IMR-90 (cell line): ENCODE measurements around the gene FAM210B. TPM values are rescaled to one million over a fixed set of nuclear protein-coding genes. Genes with fewer than 3 reads are reported as not detected.

Experiments used
- ATAC-seq: fragments of 200-7000 bp; cut with Tn5 transposase; 2 replicates; pipeline ENCODE4 v1.9.1; 2020; ENCODE audit warnings: low read depth, mild to moderate bottlenecking, moderate library complexity
- BruUV-seq: library from RNA; stranded (reverse); fragments of 400-500 nt; replicated peaks from 2 replicates; lab custom pipeline; 2021; lab: Mats Ljungman, UMichigan
- CTCF ChIA-PET: fragments of 300-600 bp; formaldehyde crosslinking; extraction: SDS; loops from one replicate; lab custom pipeline; 2021; ENCODE audit warnings: antibody characterized with exemption; lab: Yijun Ruan, JAX
- POLR2A ChIA-PET: fragments of 300-600 bp; sonication (Branson Sonifier 250); formaldehyde crosslinking; loops from one replicate; lab custom pipeline; 2022; ENCODE audit warnings: antibody characterized with exemption; ENCODE audit not compliant: unreplicated experiment; lab: Charles Lee
- DNase-seq: peaks from one replicate; pipeline ENCODE4 v3.0.0; 2013
- H2AFZ ChIP-seq: replicated peaks from 2 replicates; pipeline ENCODE3; 2013; ENCODE audit warnings: low read length, mild to moderate bottlenecking; ENCODE audit not compliant: poor library complexity
- H2AK5ac ChIP-seq: 2 replicates; pipeline ENCODE4 v1.6.1; 2013; ENCODE audit warnings: low read depth, low read length, inconsistent platforms
- H2AK9ac ChIP-seq: replicated peaks from 2 replicates; pipeline ENCODE3; 2013; ENCODE audit warnings: mild to moderate bottlenecking, low read depth, low read length, moderate library complexity; ENCODE audit not compliant: poor library complexity
- H2BK120ac ChIP-seq: 2 replicates; pipeline ENCODE4 v1.6.1; 2013; ENCODE audit warnings: low read depth, low read length, inconsistent platforms
- H2BK15ac ChIP-seq: 3 replicates; pipeline ENCODE4 v1.6.1; 2013; ENCODE audit warnings: low read depth, low read length, inconsistent platforms
- H2BK20ac ChIP-seq: 2 replicates; pipeline ENCODE4 v1.6.1; 2013; ENCODE audit warnings: low read depth, mild to moderate bottlenecking, inconsistent platforms, low read length, moderate library complexity
- H2BK5ac ChIP-seq: 2 replicates; pipeline ENCODE4 v1.6.1; 2013; ENCODE audit warnings: mild to moderate bottlenecking, low read depth, low read length, inconsistent platforms; ENCODE audit not compliant: poor library complexity, severe bottlenecking
- H3K14ac ChIP-seq: replicated peaks from 2 replicates; pipeline ENCODE4 v1.6.1; 2013; ENCODE audit warnings: low read depth, low read length, inconsistent platforms
- H3K18ac ChIP-seq: 2 replicates; pipeline ENCODE4 v1.6.1; 2013; ENCODE audit warnings: low read depth, low read length, control low read depth
- H3K23ac ChIP-seq: 2 replicates; pipeline ENCODE4 v1.6.1; 2013; ENCODE audit warnings: low read depth, low read length, inconsistent platforms
- H3K27ac ChIP-seq: 2 replicates; pipeline ENCODE4 v1.5.1; 2013; ENCODE audit warnings: mild to moderate bottlenecking, control low read depth, low read length; ENCODE audit not compliant: insufficient read depth
- H3K27me3 ChIP-seq: 2 replicates; pipeline ENCODE4 v1.6.1; 2013; ENCODE audit warnings: low read length; ENCODE audit not compliant: control insufficient read depth, insufficient read depth
- H3K36me3 ChIP-seq: 2 replicates; pipeline ENCODE4 v1.6.1; 2013; ENCODE audit warnings: low read length, mixed read lengths; ENCODE audit not compliant: control insufficient read depth, insufficient read depth
- H3K4ac ChIP-seq: 2 replicates; pipeline ENCODE4 v1.6.1; 2013; ENCODE audit warnings: low read depth, low read length, inconsistent platforms
- H3K4me1 ChIP-seq: 2 replicates; pipeline ENCODE4 v1.6.1; 2013; ENCODE audit warnings: low read length, mixed read lengths; ENCODE audit not compliant: control insufficient read depth, insufficient read depth
- H3K4me2 ChIP-seq: 2 replicates; pipeline ENCODE4 v1.6.1; 2013; ENCODE audit warnings: low read depth, mild to moderate bottlenecking, control low read depth, low read length, moderate library complexity
- H3K4me3 ChIP-seq: 2 replicates; pipeline ENCODE4 v1.5.1; 2013; ENCODE audit warnings: low read depth, mild to moderate bottlenecking, control low read depth, low read length, moderate library complexity; ENCODE audit not compliant: insufficient read depth
- H3K56ac ChIP-seq: 2 replicates; pipeline ENCODE4 v1.6.1; 2013; ENCODE audit warnings: low read length, inconsistent platforms; ENCODE audit not compliant: insufficient read depth; ENCODE audit errors: extremely low read depth
- H3K79me1 ChIP-seq, 2 experiments: 2 replicates each; pipeline ENCODE4 v1.6.1; 2013; ENCODE audit warnings: low read length in 2 of 2, inconsistent platforms in 1 of 2, low read depth in 1 of 2
- H3K9ac ChIP-seq: 2 replicates; pipeline ENCODE4 v1.6.1; 2013; ENCODE audit warnings: low read depth, low read length, control low read depth
- H3K9me1 ChIP-seq: 2 replicates; pipeline ENCODE4 v1.6.1; 2013; ENCODE audit warnings: low read length, inconsistent platforms; ENCODE audit not compliant: insufficient read depth
- H3K9me3 ChIP-seq: 2 replicates; pipeline ENCODE4 v1.6.1; 2013; ENCODE audit warnings: low read length; ENCODE audit not compliant: control insufficient read depth, insufficient read depth
- H4K20me1 ChIP-seq: 2 replicates; pipeline ENCODE4 v1.6.1; 2013; ENCODE audit warnings: low read length, inconsistent platforms; ENCODE audit not compliant: insufficient read depth
- H4K5ac ChIP-seq: 2 replicates; pipeline ENCODE4 v1.6.1; 2013; ENCODE audit warnings: mild to moderate bottlenecking, low read depth, low read length, control low read depth
- H4K8ac ChIP-seq, 2 experiments: 2 replicates each; pipeline ENCODE4 v1.6.1; 2013; ENCODE audit warnings: low read depth in 2 of 2, low read length in 2 of 2, control low read depth in 1 of 2, inconsistent platforms in 1 of 2
- H4K91ac ChIP-seq: 2 replicates; pipeline ENCODE4 v1.6.1; 2013; ENCODE audit warnings: low read depth, low read length, inconsistent platforms; ENCODE audit not compliant: insufficient read depth
- BHLHE40 ChIP-seq: fragments of 150-350 bp; IDR thresholded peaks from 2 replicates; pipeline ENCODE4 v1.6.1; 2016; ENCODE audit warnings: mild to moderate bottlenecking, low read depth, low read length
- CEBPB ChIP-seq: IDR thresholded peaks from 2 replicates; pipeline ENCODE4 v1.6.1; 2012; ENCODE audit warnings: low read depth, low read length, improper control_type of control experiment
- MAFK ChIP-seq: IDR thresholded peaks from 2 replicates; pipeline ENCODE4 v1.6.1; 2012; ENCODE audit warnings: low read depth, low read length, improper control_type of control experiment
- MXI1 ChIP-seq: IDR thresholded peaks from 2 replicates; pipeline ENCODE4 v1.6.1; 2012; ENCODE audit warnings: low read depth, mild to moderate bottlenecking, low read length, moderate library complexity, borderline replicate concordance
- POLR2A ChIP-seq: IDR thresholded peaks from 2 replicates; pipeline ENCODE4 v1.6.1; 2012; ENCODE audit warnings: mild to moderate bottlenecking, low read depth, low read length
- RAD21 ChIP-seq: IDR thresholded peaks from 2 replicates; pipeline ENCODE4 v1.6.1; 2012; ENCODE audit warnings: low read length, improper control_type of control experiment
- SMC3 ChIP-seq: fragments of 150-350 bp; IDR thresholded peaks from 2 replicates; pipeline ENCODE4 v1.6.1; 2016; ENCODE audit warnings: low read depth, mild to moderate bottlenecking, antibody characterized with exemption, low read length, moderate library complexity
- USF2 ChIP-seq: fragments of 150-350 bp; IDR thresholded peaks from 2 replicates; pipeline ENCODE4 v1.6.1; 2017; ENCODE audit warnings: mild to moderate bottlenecking, antibody characterized with exemption, low read length, low read depth
- WGBS, 2 experiments: methylation state at CpG; one replicate each; pipeline versions ENCODE4 v1.1.5 to v1.1.7; 2013; ENCODE audit warnings: missing lambda C conversion rate in 2 of 2; ENCODE audit not compliant: insufficient read length in 1 of 2; ENCODE audit errors: extremely low coverage in 2 of 2; 5-methylcytosine and 5-hydroxymethylcytosine counted together
- dilution Hi-C: fragments of 300-500 bp; cut with HindIII; formaldehyde crosslinking; loops from one replicate; pipeline ENCODE4 v1.14.3; 2018; ENCODE audit warnings: low sequenced_read_pairs; ENCODE audit not compliant: unreplicated experiment
- in situ Hi-C: fragments of 300-500 bp; cut with MboI; formaldehyde crosslinking; loops from 3 replicates; pipeline ENCODE4 v1.14.3; 2019; ENCODE audit warnings: low sequenced_read_pairs, inconsistent platforms, mixed read lengths
- intact Hi-C: fragments of 100-400 bp; cut with micrococcal nuclease; formaldehyde crosslinking; loops from 2 replicates; pipeline ENCODE4 v1.10.0; 2022
- polyA plus RNA-seq, 3 experiments: library from polyadenylated mRNA; depleted of rRNA; stranded (reverse); fragments of >200 nt; gene quantifications; 2 replicates each; pipeline ENCODE4 v1.2.3, GENCODE V29; 2012; ENCODE audit warnings: low replicate concordance in 1 of 3
- total RNA-seq: library from RNA; depleted of rRNA; stranded (reverse); fragments of >200 nt; gene quantifications from 2 replicates; pipeline ENCODE4 v1.2.3, GENCODE V29; 2012

Gene FAM210B
- total and polyA plus RNA-seq, 2 of the 4 experiments (the other 2 are of a cell fraction) = 29.5 to 45.0 TPM

GRCh38 chr20:56371977-56372376 lies 13.2 kb downstream of the FAM210B start:
- Histone ChIP-seq H4K20me1 (no peaks in the 10 kb centered on the region), H3K4me1 (no peaks in the 10 kb centered on the region), H3K27me3 (no peaks in the 10 kb centered on the region), H3K36me3 (peaks cover 16% of the 10 kb centered on the region), H3K9ac (no peak overlapping the region), H3K79me1 (peaks cover 36 to 44% of the 10 kb centered on the region in 2 experiments), H4K91ac (no peak overlapping the region), H3K4me2 (no peak overlapping the region), H2BK120ac (no peak overlapping the region), H3K56ac (no peak overlapping the region), H3K14ac (no peak overlapping the region), H2BK15ac (no peak overlapping the region), H3K9me1 (peaks cover 9% of the 10 kb centered on the region), H3K18ac (no peak overlapping the region), H3K27ac (no peak overlapping the region), H3K4me3 (no peak overlapping the region), H2AK9ac (no peak overlapping the region), H2AK5ac (no peak overlapping the region), H3K4ac (no peak overlapping the region), H4K5ac (no peak overlapping the region), H2AFZ (no peak overlapping the region), H2BK5ac (no peak overlapping the region), H3K9me3 (no peaks in the 10 kb centered on the region), H3K23ac (no peak overlapping the region), H2BK20ac (no peak overlapping the region), H4K8ac (no peak overlapping the region)
- DNase-seq = no peak
- in situ Hi-C loops (loop anchor here (25.0 kb wide), 1 partner anchor 415 kb away; no protein-coding TSS in a partner anchor), intact Hi-C loops (no loop called here), dilution Hi-C loops (no loop called here)
- 98% methylated on average over 5 of the region's 11 CpGs; no CpG with 5 or more reads in 1 of the 2 experiments for WGBS, 2 experiments
- ChIA-PET CTCF (no interaction called here), POLR2A (no interaction called here)
- no TSS peak for BruUV-seq
- no peak for ATAC-seq
- no peak for TF ChIP-seq MXI1
- TF ChIP-seq POLR2A = no peak
- no peak for TF ChIP-seq RAD21
- no peak for TF ChIP-seq MAFK
- TF ChIP-seq USF2 = no peak
- TF ChIP-seq CEBPB = no peak
- no peak for TF ChIP-seq BHLHE40
- no peak for TF ChIP-seq SMC3
